Measurements from ENCODE around the gene JMJD8.

- TF ChIP-seq CTCF (IDR thresholded peaks at IDR 0.05 in 8 of 11, conservative IDR thresholded peaks at IDR 0.05 in 3 of 11), result no peak
- TF ChIP-seq POLR2A (IDR thresholded peaks at IDR 0.05), result no peak
These were observed 16.9 kb downstream of the JMJD8 start for GRCh38 chr16:667113-667779.

Data from spleen (tissue), 7 donors.